LNCAP (cell line): ENCODE data around the gene DRICH1.

ENCODE experiments used
- TF ChIP-seq, protein P1 (sequence below): fragments of 450-650 bp; IDR thresholded peaks from 2 replicates; pipeline ENCODE4 v1.5.1; 2017; ENCODE audit warnings: mild to moderate bottlenecking

The DRICH1 gene

DNA sequence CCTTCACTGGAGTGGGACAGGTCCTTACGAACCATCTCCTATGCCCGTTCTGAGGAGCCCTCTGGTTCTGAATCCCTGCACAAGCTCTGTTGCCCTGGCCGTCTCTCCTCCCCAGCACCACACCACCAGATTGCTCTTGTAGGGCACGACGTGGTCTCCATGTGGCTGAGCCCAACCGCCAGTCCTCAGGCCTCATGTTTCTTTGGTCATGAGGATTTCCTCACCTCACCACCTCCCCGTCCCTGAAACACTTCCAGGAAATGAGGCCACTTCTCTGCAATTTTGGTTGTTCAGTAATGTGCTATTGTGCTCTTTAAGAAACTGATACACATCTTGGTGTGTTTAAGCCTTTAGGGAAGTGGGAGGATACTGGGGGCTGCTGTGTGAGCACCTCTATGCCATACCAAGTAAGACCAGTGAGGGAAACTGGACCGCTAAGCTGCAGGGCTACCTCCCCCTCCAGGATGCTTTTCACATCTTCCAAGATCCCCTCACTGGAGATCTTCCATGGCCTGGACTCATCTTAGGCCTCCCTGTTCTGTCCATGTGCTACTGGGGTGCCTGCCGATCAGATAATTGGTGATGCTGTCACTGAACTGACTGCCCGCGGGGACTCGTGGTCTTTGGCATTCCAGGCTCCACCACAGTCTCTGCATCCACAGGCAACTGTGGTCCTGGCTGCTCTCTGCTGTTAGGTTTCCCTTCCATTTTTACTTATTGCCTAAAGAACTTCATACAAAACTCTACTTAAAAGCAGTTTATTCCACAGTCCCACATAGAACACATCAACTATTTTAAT is 21.9 kb downstream of the DRICH1 start:
- TF ChIP-seq, protein P1, sequence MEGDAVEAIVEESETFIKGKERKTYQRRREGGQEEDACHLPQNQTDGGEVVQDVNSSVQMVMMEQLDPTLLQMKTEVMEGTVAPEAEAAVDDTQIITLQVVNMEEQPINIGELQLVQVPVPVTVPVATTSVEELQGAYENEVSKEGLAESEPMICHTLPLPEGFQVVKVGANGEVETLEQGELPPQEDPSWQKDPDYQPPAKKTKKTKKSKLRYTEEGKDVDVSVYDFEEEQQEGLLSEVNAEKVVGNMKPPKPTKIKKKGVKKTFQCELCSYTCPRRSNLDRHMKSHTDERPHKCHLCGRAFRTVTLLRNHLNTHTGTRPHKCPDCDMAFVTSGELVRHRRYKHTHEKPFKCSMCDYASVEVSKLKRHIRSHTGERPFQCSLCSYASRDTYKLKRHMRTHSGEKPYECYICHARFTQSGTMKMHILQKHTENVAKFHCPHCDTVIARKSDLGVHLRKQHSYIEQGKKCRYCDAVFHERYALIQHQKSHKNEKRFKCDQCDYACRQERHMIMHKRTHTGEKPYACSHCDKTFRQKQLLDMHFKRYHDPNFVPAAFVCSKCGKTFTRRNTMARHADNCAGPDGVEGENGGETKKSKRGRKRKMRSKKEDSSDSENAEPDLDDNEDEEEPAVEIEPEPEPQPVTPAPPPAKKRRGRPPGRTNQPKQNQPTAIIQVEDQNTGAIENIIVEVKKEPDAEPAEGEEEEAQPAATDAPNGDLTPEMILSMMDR, result no peak

DNA sequence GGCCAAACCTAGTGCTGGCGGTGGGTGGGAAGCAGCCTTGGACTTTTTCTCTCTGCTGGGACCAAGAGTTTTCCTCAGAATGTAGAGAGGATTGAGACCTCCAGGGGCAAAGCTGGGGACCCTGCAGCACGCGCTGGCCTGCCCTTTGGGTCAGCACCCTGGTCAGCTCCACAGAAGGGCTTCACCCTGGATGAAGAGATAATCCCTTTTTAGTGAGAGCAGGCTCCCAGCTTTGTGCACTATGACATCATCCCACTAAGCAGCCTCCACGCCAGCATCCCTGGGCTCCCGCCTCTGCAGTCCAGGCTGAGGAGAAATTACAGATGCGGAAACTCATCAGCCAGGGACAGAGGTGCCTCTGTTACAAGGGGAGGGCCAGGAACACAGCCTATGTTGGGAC is 23.5 kb downstream of the DRICH1 start:
- TF ChIP-seq, protein P1, result no peak

DNA sequence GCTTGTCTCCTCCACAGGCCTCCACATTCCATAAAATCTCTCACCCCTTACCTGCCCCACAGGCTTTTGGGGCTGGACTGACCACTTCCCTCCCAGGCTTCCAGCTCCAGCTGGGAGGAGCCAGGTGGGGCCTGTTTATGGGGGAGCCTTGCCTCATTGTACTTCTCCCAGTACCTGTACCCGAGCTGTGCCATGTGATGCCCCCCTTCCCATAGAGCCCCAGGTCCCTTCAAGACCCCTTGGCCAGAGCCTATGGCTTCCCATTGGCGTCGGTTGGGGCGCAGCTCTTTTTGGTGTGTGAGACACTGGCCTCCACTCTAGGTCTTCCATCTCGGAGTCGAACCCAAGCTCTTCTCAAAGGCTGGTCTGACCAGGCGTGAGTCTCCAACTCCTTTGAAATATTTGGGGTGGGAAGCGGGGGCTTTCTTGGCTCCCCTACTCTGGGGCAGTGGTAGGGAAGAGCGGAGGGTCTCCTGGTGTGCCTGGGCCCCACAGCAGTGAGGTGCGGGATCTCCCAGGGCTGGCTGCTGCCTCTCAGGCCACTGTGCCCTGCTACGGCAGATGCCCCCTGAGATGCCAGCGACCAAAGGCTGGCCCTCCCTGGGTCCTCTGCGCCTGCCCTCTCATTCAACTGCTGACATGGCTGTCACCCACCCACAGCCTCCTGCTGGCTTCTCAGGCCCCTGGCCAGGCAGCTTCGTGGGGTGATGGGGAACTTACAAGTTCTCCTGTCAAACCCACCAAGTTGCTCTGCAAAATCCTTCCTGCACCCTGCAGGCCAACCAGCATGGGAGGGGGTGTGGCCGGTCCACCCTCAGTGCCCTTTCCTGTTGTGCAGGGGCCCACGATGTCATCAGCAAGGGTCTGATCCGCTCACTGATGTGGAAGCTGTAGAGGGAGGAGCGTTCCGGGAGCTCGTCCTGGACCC is 25.7 kb downstream of the DRICH1 start:
- TF ChIP-seq, protein P1, result no peak

DNA sequence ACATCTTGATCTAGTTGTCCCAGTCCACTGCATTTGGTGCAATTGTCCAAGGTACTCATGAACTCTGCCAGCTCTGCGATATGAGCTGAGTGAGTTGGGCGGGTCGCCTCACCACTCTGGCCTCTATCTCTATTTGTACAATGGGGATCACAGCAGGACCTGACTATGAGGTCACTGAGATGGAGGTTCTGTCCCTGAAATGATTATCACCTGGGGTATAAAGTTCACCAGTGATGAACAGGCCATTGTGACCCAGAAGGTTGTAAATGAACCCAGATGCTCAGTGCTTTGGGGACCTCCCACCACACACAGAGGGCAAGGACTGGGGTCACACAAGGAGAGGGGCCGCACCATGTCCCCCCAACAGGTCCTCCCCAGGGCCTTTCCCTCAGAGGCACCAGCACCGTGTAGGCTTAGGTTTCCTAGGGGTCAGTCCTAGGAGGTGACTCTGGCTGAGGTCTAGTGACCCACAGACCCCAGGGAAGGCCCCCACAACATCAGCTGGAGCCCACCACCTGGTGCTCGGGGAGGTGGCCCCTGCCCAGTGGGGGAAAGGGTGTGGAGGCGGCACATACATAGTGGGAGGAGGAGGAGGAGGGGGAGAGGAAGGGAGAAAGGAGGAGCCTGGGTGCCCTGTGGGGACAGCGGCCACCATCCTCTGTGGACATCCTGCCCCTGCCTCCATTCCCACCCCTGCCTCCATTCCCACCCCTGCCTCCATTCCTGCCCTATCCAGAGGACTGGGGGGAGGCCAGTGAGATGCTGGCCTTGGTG is 27.0 kb downstream of the DRICH1 start:
- TF ChIP-seq, protein P1, result no peak

DNA sequence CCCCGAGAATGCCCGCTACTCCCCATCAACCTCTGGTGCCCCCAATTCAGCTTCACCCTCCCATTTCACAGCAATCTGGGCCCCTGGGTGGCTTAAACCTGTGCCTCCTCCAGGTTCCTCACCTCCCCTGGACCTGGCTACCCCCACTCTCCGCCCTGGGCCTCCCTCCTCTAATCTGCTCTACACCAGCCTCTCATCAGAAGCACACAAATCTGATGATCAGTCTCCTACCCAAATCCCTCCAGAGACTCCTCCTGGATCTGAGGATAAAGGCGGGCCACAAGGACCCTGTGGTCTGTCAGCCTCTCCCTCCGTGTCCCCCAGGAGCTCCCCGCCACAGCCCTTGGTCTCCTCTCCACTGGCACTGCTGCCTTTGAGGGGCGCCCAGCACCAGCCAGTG is 28.9 kb downstream of the DRICH1 start:
- TF ChIP-seq, protein P1, result no peak

DNA sequence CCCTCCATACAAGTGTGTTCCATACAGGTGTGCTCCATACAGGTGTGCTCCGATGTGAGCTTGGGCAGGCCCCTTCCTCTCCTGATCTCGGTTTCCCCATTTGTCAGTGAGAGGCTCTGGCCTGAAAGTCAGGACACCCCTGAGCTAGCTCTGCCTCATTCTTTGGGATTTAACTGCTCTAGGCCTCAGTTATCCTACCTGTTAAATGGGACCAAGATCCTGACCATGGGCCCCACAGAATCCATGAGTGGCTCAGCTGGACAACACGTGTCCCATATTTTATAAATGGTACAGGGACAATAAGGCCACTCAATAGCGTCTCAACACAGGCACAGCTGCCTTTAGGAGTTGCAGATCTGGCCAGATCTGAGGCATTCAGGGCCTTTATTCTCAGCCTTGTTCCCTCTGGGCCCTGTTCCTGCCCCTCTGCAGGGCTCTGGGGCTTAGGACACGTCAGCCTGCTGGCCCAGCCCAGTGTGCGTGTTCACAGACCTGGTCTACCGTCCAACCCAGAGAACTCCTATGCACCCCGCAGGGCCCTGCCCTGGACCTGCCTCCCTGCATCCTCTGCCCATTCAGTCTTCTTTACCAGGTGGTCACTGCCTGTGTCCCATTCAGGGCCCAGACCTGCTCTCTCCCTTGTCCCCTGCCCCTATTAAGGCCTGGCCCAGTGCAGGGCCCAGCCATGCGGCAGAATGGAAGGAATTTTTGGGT is 33.2 kb downstream of the DRICH1 start:
- TF ChIP-seq, protein P1, result no peak

DNA sequence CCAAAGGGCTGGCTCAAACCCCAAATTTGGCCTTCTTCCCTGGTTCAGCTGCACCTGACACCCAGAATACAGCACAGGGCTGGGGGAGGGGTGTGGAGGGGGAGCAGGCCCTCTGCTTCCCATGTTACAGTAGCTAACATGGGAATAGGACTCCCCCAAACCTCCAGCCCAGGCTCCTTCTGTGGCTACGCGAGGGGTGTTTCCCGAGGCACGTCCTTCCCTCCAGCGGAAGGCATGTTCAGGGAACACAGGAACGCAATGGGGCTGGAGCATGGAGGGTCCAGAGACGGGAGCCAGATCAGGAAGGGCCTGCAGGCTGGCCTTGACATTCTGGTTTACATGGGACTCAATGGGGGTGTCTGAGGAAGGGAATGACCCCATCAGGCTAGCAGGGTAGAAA is 40.3 kb downstream of the DRICH1 start:
- TF ChIP-seq, protein P1, result no peak
